Neural crest cell (in vitro differentiated cells): ENCODE data around the gene ERC1. TPM values are rescaled to one million over a fixed set of nuclear protein-coding genes. Genes with fewer than 3 reads are reported as not detected.
A peak's percentile ranks its signal among the peaks of the same experiment; 100 is the strongest.
"Not testable (repeated sequence)": the region's sequence is repeated elsewhere in the genome, so short reads cannot be mapped to it uniquely, and the experiment has no call there.

ENCODE experiments used
- DNase-seq: peaks from one replicate; pipeline ENCODE4 v3.0.0; 2021; ENCODE audit warnings: low read depth, mixed read lengths, low spot score
- H3K27ac Mint-ChIP-seq: one replicate; pipeline ENCODE4 v1.8.0; 2021; ENCODE audit warnings: mild to moderate bottlenecking, mixed read lengths; ENCODE audit not compliant: unreplicated experiment
- H3K27me3 Mint-ChIP-seq: 2 replicates; pipeline ENCODE4 v1.8.0; 2021; ENCODE audit warnings: low read depth, mild to moderate bottlenecking, mixed read lengths
- H3K36me3 Mint-ChIP-seq: 2 replicates; pipeline ENCODE4 v1.8.0; 2021; ENCODE audit warnings: low read depth, mild to moderate bottlenecking, mixed read lengths
- H3K4me1 Mint-ChIP-seq: 2 replicates; pipeline ENCODE4 v1.8.0; 2021; ENCODE audit warnings: mixed read lengths
- H3K4me3 Mint-ChIP-seq: one replicate; pipeline ENCODE4 v1.8.0; 2021; ENCODE audit warnings: mild to moderate bottlenecking, mixed read lengths
- H3K9me3 Mint-ChIP-seq: 2 replicates; pipeline ENCODE4 v1.8.0; 2021; ENCODE audit warnings: mixed read lengths
- CTCF ChIP-seq: fragments of 200-600 bp; sonication (generic); conservative IDR thresholded peaks from 2 replicates; pipeline ENCODE4 v1.5.0; 2021; ENCODE audit warnings: antibody characterized with exemption, mild to moderate bottlenecking
- total RNA-seq: library from RNA; stranded (reverse); gene quantifications from 2 replicates; pipeline ENCODE4 v1.2.1, GENCODE V29; 2021

ERC1 gene
- total RNA-seq, 1 donor from 2014 or later = 38.9 TPM

- Mint-ChIP-seq H3K27ac (no peak overlapping the region), H3K4me3 (no peak overlapping the region), H3K36me3 (peaks cover 9% of the 10 kb centered on the region), H3K27me3 (no peaks in the 10 kb centered on the region), H3K9me3 (no peaks in the 10 kb centered on the region), H3K4me1 (peaks cover 29% of the 10 kb centered on the region)
- no peak for TF ChIP-seq CTCF
- DNase-seq = no peak
These were observed 316.8 kb downstream of the ERC1 start for GRCh38 chr12:1307796-1308195.

- H3K27ac Mint-ChIP-seq = peak overlapping the region; percentile 15
- H3K4me3 Mint-ChIP-seq = no peak overlapping the region
- no peaks in the 10 kb centered on the region for H3K27me3 Mint-ChIP-seq
- H3K36me3 Mint-ChIP-seq = peaks cover 7% of the 10 kb centered on the region
- DNase-seq = no peak
- no peak for TF ChIP-seq CTCF
- peaks cover 26% of the 10 kb centered on the region for H3K4me1 Mint-ChIP-seq
- peaks cover under 1% of the 10 kb centered on the region for H3K9me3 Mint-ChIP-seq
These were observed 318.6 kb downstream of the ERC1 start for GRCh38 chr12:1309613-1310012.

GRCh38 chr12:1310653-1311052 lies 319.6 kb downstream of the ERC1 start:
- Mint-ChIP-seq H3K27me3 (no peaks in the 10 kb centered on the region), H3K9me3 (peaks cover 3% of the 10 kb centered on the region), H3K4me3 (no peak overlapping the region), H3K36me3 (peaks cover 4% of the 10 kb centered on the region), H3K27ac (no peak overlapping the region), H3K4me1 (peaks cover 18% of the 10 kb centered on the region)
- TF ChIP-seq CTCF = no peak
- no peak for DNase-seq

- Mint-ChIP-seq H3K27me3 (no peaks in the 10 kb centered on the region), H3K9me3 (peaks cover 3% of the 10 kb centered on the region), H3K4me3 (no peak overlapping the region), H3K4me1 (peaks cover 13% of the 10 kb centered on the region), H3K36me3 (peaks cover 4% of the 10 kb centered on the region), H3K27ac (no peak overlapping the region)
- TF ChIP-seq CTCF = no peak
- no peak for DNase-seq
These were observed 320.1 kb downstream of the ERC1 start for GRCh38 chr12:1311145-1311544.

GRCh38 chr12:1313906-1314305 lies 322.9 kb downstream of the ERC1 start:
- Mint-ChIP-seq H3K9me3 (peaks cover 3% of the 10 kb centered on the region), H3K4me1 (peaks cover 13% of the 10 kb centered on the region), H3K27me3 (no peaks in the 10 kb centered on the region), H3K36me3 (peaks cover 4% of the 10 kb centered on the region), H3K4me3 (no peak overlapping the region), H3K27ac (no peak overlapping the region)
- no peak for TF ChIP-seq CTCF
- DNase-seq = no peak

- Mint-ChIP-seq H3K27ac (no peak overlapping the region), H3K4me1 (peaks cover 16% of the 10 kb centered on the region), H3K4me3 (no peak overlapping the region), H3K36me3 (peaks cover 4% of the 10 kb centered on the region), H3K9me3 (peaks cover 3% of the 10 kb centered on the region), H3K27me3 (no peaks in the 10 kb centered on the region)
- no peak for DNase-seq
- no peak for TF ChIP-seq CTCF
These were observed 323.5 kb downstream of the ERC1 start for GRCh38 chr12:1314523-1314922.

- H3K9me3 Mint-ChIP-seq, H3K27ac Mint-ChIP-seq, H3K36me3 Mint-ChIP-seq, H3K27me3 Mint-ChIP-seq, DNase-seq, H3K4me3 Mint-ChIP-seq: not testable (repeated sequence)
- peaks cover 13% of the 10 kb centered on the region for H3K4me1 Mint-ChIP-seq
These were observed 326.0 kb downstream of the ERC1 start for GRCh38 chr12:1316991-1317390.
